ENCODE measurements around the gene L3MBTL1. TPM values are rescaled to one million over a fixed set of nuclear protein-coding genes. Genes with fewer than 3 reads are reported as not detected.

L3MBTL1 gene
- total RNA-seq, 1 donor from 2014 or later = 22.4 TPM

GRCh38 chr20:43536817-43537440 is 29.4 kb downstream of the L3MBTL1 start:
- DNase-seq (ENCODE audit: low read depth, low spot score) = no peak
- no peaks in the 10 kb centered on the region for H3K4me1 Mint-ChIP-seq

DNA sequence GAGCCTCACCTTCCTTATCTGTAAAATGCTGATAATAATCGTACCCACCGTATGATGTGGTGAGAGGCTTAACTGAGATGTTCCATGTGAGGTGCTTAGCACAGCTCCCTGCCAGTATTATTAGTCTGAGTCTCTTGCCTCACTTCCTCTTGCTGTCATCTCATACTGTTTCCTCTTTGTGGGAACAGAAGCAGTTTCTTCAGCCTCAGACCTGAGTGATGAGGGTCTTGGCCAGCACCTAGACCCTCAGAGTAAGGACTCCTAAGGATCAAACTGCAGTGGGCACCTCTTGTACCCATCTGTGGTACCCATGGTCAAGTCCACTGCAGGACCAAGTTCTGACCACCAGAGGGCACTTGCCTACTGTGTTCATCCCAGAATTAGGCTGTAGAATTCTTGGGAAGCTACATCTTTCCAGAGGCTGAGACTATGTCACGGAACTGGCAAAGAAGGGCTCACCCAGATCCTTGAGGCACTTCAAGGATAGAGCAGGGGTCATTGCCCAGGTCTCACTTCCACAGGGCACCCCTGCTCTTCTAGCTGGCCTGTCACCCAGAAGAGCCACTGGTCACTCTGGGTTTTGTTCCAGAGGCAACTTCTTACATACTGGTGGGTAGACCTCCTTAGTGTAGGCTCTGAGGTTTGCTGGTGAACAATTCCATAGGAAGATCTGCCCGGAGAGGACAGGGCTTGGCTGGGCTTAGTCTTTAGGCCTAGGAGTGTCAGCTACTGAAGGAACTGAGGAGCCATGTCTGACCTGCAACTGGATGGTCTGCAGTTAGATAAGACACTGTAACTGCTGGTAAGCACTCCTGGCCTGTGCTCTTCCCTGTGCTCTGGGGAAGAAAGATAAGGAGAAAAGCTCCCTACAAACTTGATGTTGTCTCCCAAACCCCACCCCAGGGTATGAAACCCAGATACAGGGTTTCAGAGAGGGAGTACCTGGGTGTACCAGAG is 30.7 kb downstream of the L3MBTL1 start:
- DNase-seq (ENCODE audit: low read depth, low spot score) = peak; percentile 71
- TF ChIP-seq CTCF (conservative IDR thresholded peaks at IDR 0.05) = peak; percentile 92
- no peaks in the 10 kb centered on the region for H3K4me1 Mint-ChIP-seq
- H3K27me3 Mint-ChIP-seq (ENCODE audit: low read depth) = no peaks in the 10 kb centered on the region
- no peak overlapping the region for H3K4me3 Mint-ChIP-seq
- peak overlapping the region; percentile 32 for H3K27ac Mint-ChIP-seq (ENCODE audit: unreplicated experiment)
- peaks cover 2% of the 10 kb centered on the region for H3K36me3 Mint-ChIP-seq (ENCODE audit: low read depth)
- no peaks in the 10 kb centered on the region for H3K9me3 Mint-ChIP-seq

More at GRCh38 chr20:43536817-43537440, 29.4 kb downstream of the L3MBTL1 start:
- H3K27me3 Mint-ChIP-seq (ENCODE audit: low read depth) = no peaks in the 10 kb centered on the region
- TF ChIP-seq CTCF (conservative IDR thresholded peaks at IDR 0.05) = no peak
- no peak overlapping the region for H3K27ac Mint-ChIP-seq (ENCODE audit: unreplicated experiment)
- no peak overlapping the region for H3K4me3 Mint-ChIP-seq
- H3K36me3 Mint-ChIP-seq (ENCODE audit: low read depth) = no peaks in the 10 kb centered on the region
- no peaks in the 10 kb centered on the region for H3K9me3 Mint-ChIP-seq

GRCh38 chr20:43538878-43539700 is 31.6 kb downstream of the L3MBTL1 start:
- no peak for TF ChIP-seq CTCF (conservative IDR thresholded peaks at IDR 0.05)
- H3K4me1 Mint-ChIP-seq = no peaks in the 10 kb centered on the region
- no peaks in the 10 kb centered on the region for H3K27me3 Mint-ChIP-seq (ENCODE audit: low read depth)
- DNase-seq (ENCODE audit: low read depth, low spot score) = no peak
- H3K27ac Mint-ChIP-seq (ENCODE audit: unreplicated experiment) = peak overlapping the region; percentile 32
- no peak overlapping the region for H3K4me3 Mint-ChIP-seq
- H3K36me3 Mint-ChIP-seq (ENCODE audit: low read depth) = peaks cover 2% of the 10 kb centered on the region
- H3K9me3 Mint-ChIP-seq = no peaks in the 10 kb centered on the region

DNA sequence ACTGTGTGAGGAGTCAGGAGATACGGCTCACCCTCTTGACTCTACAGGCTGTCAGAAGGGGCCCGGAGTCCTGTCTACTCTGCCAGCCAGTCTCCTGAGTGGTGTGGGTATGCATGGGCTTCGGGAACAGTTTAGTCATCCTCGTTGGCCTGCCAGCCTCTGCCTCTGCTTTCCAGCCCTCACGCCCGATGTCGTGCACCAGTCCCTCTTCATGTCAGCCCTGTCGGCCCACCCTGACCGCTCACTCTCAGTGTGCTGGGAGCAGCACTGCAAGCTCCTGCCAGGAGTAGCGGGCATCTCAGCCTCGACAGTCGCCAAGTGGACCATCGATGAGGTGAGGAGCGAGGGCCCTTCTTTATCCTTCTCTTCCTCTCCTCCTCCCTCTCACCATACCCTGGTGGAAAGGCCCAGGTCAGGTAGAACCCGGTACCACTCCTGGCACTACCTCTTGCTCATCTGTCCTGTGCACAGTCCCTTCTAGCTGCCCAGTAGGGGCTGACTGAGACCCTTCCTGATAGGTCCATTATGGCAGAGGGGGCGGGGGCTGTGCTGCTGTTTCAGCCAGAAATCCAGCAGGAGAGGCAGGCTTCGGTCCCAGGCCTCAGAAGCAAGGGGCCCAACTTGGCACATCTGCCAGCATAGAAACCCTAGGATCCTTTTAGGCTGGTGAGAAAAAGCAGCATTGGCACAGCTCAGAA is 32.6 kb downstream of the L3MBTL1 start:
- peak overlapping the region; percentile 50 for H3K27ac Mint-ChIP-seq (ENCODE audit: unreplicated experiment)
- H3K9me3 Mint-ChIP-seq = no peaks in the 10 kb centered on the region
- no peaks in the 10 kb centered on the region for H3K4me1 Mint-ChIP-seq
- H3K27me3 Mint-ChIP-seq (ENCODE audit: low read depth) = no peaks in the 10 kb centered on the region
- no peak for TF ChIP-seq CTCF (conservative IDR thresholded peaks at IDR 0.05)
- no peak overlapping the region for H3K4me3 Mint-ChIP-seq
- peaks cover 2% of the 10 kb centered on the region for H3K36me3 Mint-ChIP-seq (ENCODE audit: low read depth)
- DNase-seq (ENCODE audit: low read depth, low spot score) = no peak

DNA sequence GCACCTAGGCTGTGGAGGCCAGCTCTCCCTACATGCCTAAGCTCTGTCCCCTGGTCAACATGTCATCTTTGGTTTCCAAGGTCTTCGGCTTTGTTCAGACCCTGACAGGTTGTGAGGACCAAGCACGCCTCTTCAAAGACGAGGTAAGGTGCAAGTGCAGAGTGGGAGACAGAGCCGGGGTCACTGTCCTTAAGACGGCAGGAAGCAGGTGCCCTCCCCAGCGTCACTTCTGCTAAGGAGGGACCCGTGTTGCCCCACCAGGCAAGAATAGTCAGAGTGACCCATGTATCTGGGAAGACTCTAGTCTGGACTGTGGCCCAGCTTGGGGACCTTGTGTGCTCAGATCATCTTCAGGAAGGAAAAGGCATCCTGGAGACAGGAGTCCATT is 33.2 kb downstream of the L3MBTL1 start:
- Mint-ChIP-seq H3K27ac (ENCODE audit: unreplicated experiment) (no peak overlapping the region), H3K9me3 (no peaks in the 10 kb centered on the region), H3K4me3 (no peak overlapping the region), H3K27me3 (ENCODE audit: low read depth) (no peaks in the 10 kb centered on the region), H3K36me3 (ENCODE audit: low read depth) (peaks cover 2% of the 10 kb centered on the region), H3K4me1 (no peaks in the 10 kb centered on the region)
- TF ChIP-seq CTCF (conservative IDR thresholded peaks at IDR 0.05) = no peak
- DNase-seq (ENCODE audit: low read depth, low spot score) = no peak
